C4-2B (cell line): Measurements from ENCODE around the gene TMEM120A.

Experiments used
- ZFX ChIP-seq: fragments of 450-650 bp; IDR thresholded peaks from 2 replicates; pipeline ENCODE4 v1.6.1; 2017
- TF ChIP-seq, protein P1 (sequence below): fragments of 450-650 bp; conservative IDR thresholded peaks from 2 replicates; pipeline ENCODE4 v1.5.1; 2017; ENCODE audit warnings: mild to moderate bottlenecking

DNA sequence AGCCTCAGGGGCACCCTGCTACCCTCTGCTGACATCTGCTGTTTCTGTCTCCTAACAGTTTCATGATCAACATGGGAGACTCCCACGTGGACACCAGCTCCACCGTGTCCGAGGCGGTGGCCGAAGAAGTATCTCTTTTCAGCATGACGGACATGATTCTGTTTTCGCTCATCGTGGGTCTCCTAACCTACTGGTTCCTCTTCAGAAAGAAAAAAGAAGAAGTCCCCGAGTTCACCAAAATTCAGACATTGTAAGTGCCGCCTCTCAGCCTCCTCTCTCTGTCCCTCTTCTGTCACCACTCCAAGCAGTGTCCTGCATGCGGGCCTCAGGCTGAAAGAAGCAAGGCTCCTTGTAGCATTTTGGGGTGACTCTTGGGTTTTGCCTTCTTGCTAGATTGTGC, 40.5 kb downstream of the TMEM120A start:
- TF ChIP-seq, protein P1, sequence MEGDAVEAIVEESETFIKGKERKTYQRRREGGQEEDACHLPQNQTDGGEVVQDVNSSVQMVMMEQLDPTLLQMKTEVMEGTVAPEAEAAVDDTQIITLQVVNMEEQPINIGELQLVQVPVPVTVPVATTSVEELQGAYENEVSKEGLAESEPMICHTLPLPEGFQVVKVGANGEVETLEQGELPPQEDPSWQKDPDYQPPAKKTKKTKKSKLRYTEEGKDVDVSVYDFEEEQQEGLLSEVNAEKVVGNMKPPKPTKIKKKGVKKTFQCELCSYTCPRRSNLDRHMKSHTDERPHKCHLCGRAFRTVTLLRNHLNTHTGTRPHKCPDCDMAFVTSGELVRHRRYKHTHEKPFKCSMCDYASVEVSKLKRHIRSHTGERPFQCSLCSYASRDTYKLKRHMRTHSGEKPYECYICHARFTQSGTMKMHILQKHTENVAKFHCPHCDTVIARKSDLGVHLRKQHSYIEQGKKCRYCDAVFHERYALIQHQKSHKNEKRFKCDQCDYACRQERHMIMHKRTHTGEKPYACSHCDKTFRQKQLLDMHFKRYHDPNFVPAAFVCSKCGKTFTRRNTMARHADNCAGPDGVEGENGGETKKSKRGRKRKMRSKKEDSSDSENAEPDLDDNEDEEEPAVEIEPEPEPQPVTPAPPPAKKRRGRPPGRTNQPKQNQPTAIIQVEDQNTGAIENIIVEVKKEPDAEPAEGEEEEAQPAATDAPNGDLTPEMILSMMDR, result no peak
- TF ChIP-seq ZFX, result no peak
